ENCODE results near the gene PLA2G2D. TPM values are rescaled to one million over a fixed set of nuclear protein-coding genes. Genes with fewer than 3 reads are reported as not detected.

PLA2G2D gene
- total RNA-seq, 1 experiment from 2014 or later, result not detected

GRCh38 chr1:20089328-20090077 lies 29.8 kb downstream of the PLA2G2D start:
- H3K27ac ChIP-seq (ENCODE audit: insufficient read length, low read depth, low read length), result no peak overlapping the region

More at GRCh38 chr1:20089328-20090077, 29.8 kb downstream of the PLA2G2D start:
- DNase-seq, result peak; percentile 77
- Histone ChIP-seq H4K20me1 (ENCODE audit: control insufficient read depth, insufficient read depth, insufficient read length) (no peaks in the 10 kb centered on the region), H3K27me3 (ENCODE audit: insufficient read depth, low read length) (no peaks in the 10 kb centered on the region), H3K4me1 (ENCODE audit: insufficient read depth, low read length) (no peaks in the 10 kb centered on the region), H3K9me3 (ENCODE audit: control insufficient read depth, low read depth, low read length) (no peaks in the 10 kb centered on the region), H3T11ph (ENCODE audit: low read length) (no peak overlapping the region), H3K9ac (ENCODE audit: extremely low read depth, insufficient read length, low read length) (no peak overlapping the region), H2BK15ac (ENCODE audit: low read depth, low read length) (no peak overlapping the region), H2BK12ac (ENCODE audit: insufficient read length, low read depth, low read length) (no peak overlapping the region), H2BK120ac (ENCODE audit: low read depth, low read length, poor library complexity, severe bottlenecking) (no peak overlapping the region), H4K5ac (ENCODE audit: insufficient read length, low read depth, low read length) (no peak overlapping the region), H3K79me1 (ENCODE audit: insufficient read depth, low read depth, low read length, poor library complexity, severe bottlenecking) (no peaks in the 10 kb centered on the region), H4K8ac (replicated peaks; ENCODE audit: insufficient read length, low read depth, low read length) (no peak overlapping the region), H3K18ac (ENCODE audit: insufficient read length, low read depth, low read length) (no peak overlapping the region), H2BK5ac (ENCODE audit: insufficient read length, low read length) (no peak overlapping the region), H2BK20ac (ENCODE audit: low read depth, low read length, poor library complexity, severe bottlenecking) (no peak overlapping the region), H3K23ac (ENCODE audit: insufficient read length, low read depth, low read length) (no peak overlapping the region), H3K79me2 (ENCODE audit: insufficient read depth, low read length) (no peaks in the 10 kb centered on the region), H3K14ac (ENCODE audit: insufficient read depth, low read length) (no peak overlapping the region), H3K56ac (ENCODE audit: insufficient read length, low read depth, low read length) (no peak overlapping the region), H3K4me2 (ENCODE audit: insufficient read depth, insufficient read length, low read length) (no peak overlapping the region), H2AFZ (ENCODE audit: low read length) (peak overlapping the region; percentile 94), H4K91ac (ENCODE audit: insufficient read length, low read depth, low read length) (no peak overlapping the region), H3K4ac (ENCODE audit: low read depth, low read length) (no peak overlapping the region), H3K23me2 (ENCODE audit: insufficient read length, low read depth, low read length, poor library complexity, severe bottlenecking) (no peaks in the 10 kb centered on the region), H2AK5ac (ENCODE audit: insufficient read length, low read length) (no peak overlapping the region)
- Mint-ChIP-seq H3K27me3 (ENCODE audit: low read depth) (peaks cover 27% of the 10 kb centered on the region), H3K27ac (no peak overlapping the region), H3K4me1 (peaks cover 3 to 4% of the 10 kb centered on the region in 2 experiments), H3K9me3 (peaks cover 11 to 22% of the 10 kb centered on the region in 2 experiments), H3K4me3 (no peak overlapping the region), H3K36me3 (ENCODE audit: insufficient read depth in 1 of 3, low read depth in 3 of 3) (no peaks in the 10 kb centered on the region; a peak in 1 of 7 replicates)
- TF ChIP-seq CTCF (conservative IDR thresholded peaks at IDR 0.05), result no peak
- no CpG with 5 or more reads among the region's 19 CpGs for WGBS (ENCODE audit: extremely low coverage, insufficient read length, low lambda C conversion rate)

Measured in H9 (cell line).